Uterus (tissue), 2 donors: ENCODE results near the gene GJB4.

Experiments used
- POLR2A ChIP-seq, 2 donors: fragments of 450-650 bp; IDR thresholded peaks; one replicate each; pipeline ENCODE4 v1.6.1; 2016; ENCODE audit warnings: antibody characterized with exemption in 2 of 2, mild to moderate bottlenecking in 1 of 2, moderate library complexity in 1 of 2
- TF ChIP-seq, protein P1 (sequence below), 4 experiments: fragments of 200-600 bp in 2 of 4; fragments of 450-650 bp in 2 of 4; sonication (generic) in 2 of 4; IDR thresholded peaks; one replicate each; pipeline ENCODE4 v1.5.1; 2016 to 2019; ENCODE audit warnings: antibody characterized with exemption in 4 of 4, mild to moderate bottlenecking in 2 of 4, moderate library complexity in 1 of 4

DNA sequence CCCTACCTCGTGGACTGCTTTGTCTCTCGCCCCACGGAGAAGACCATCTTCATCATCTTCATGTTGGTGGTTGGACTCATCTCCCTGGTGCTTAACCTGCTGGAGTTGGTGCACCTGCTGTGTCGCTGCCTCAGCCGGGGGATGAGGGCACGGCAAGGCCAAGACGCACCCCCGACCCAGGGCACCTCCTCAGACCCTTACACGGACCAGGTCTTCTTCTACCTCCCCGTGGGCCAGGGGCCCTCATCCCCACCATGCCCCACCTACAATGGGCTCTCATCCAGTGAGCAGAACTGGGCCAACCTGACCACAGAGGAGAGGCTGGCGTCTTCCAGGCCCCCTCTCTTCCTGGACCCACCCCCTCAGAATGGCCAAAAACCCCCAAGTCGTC is 35.2 kb downstream of the GJB4 start:
- TF ChIP-seq, protein P1, sequence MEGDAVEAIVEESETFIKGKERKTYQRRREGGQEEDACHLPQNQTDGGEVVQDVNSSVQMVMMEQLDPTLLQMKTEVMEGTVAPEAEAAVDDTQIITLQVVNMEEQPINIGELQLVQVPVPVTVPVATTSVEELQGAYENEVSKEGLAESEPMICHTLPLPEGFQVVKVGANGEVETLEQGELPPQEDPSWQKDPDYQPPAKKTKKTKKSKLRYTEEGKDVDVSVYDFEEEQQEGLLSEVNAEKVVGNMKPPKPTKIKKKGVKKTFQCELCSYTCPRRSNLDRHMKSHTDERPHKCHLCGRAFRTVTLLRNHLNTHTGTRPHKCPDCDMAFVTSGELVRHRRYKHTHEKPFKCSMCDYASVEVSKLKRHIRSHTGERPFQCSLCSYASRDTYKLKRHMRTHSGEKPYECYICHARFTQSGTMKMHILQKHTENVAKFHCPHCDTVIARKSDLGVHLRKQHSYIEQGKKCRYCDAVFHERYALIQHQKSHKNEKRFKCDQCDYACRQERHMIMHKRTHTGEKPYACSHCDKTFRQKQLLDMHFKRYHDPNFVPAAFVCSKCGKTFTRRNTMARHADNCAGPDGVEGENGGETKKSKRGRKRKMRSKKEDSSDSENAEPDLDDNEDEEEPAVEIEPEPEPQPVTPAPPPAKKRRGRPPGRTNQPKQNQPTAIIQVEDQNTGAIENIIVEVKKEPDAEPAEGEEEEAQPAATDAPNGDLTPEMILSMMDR (IDR thresholded peaks at IDR 0.05) = no peak
- TF ChIP-seq POLR2A (IDR thresholded peaks at IDR 0.05) = no peak
